ENCODE measurements around the gene ZFP1. TPM values are rescaled to one million over a fixed set of nuclear protein-coding genes. Genes with fewer than 3 reads are reported as not detected.
A peak's percentile ranks its signal among the peaks of the same experiment; 100 is the strongest.
"Not testable (repeated sequence)": the region's sequence is repeated elsewhere in the genome, so short reads cannot be mapped to it uniquely, and the experiment has no call there.

Gene ZFP1
- total RNA-seq, 1 donor, result 16.2 TPM

DNA sequence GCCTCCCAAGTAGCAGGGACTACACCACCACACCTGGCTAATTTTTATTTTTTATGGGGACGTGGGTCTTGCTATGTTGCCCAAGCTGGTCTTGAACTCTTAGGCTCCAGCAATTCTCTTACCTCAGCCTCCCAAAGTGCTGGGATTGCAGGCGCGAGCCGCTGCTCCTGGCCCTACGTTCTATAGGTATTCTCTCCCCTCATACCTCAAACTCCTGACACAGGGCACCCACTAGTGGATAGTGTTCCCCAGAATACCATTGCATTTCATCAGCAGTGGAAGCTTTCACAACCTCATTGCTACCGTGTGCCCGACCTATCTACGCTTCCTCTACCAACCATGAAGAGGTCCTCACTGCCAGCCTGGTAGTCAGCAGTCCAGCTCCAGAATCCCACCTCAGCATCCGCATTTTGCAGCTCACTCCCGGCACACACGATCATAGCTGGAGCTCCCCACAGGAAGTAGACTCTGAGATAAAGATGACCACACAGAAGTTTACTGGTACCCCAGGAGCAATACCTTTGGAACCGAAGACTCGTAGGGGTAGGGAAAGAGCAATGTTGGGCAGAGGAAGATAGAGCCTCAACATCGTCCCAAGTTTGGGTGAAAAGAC lies 49.3 kb downstream of the ZFP1 start:
- no peak for DNase-seq (ENCODE audit: low read depth)
- H3K4me3 ChIP-seq (ENCODE audit: low read depth, low read length), result peak overlapping the region; percentile 53
- TF ChIP-seq, protein P1, sequence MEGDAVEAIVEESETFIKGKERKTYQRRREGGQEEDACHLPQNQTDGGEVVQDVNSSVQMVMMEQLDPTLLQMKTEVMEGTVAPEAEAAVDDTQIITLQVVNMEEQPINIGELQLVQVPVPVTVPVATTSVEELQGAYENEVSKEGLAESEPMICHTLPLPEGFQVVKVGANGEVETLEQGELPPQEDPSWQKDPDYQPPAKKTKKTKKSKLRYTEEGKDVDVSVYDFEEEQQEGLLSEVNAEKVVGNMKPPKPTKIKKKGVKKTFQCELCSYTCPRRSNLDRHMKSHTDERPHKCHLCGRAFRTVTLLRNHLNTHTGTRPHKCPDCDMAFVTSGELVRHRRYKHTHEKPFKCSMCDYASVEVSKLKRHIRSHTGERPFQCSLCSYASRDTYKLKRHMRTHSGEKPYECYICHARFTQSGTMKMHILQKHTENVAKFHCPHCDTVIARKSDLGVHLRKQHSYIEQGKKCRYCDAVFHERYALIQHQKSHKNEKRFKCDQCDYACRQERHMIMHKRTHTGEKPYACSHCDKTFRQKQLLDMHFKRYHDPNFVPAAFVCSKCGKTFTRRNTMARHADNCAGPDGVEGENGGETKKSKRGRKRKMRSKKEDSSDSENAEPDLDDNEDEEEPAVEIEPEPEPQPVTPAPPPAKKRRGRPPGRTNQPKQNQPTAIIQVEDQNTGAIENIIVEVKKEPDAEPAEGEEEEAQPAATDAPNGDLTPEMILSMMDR (IDR thresholded peaks at IDR 0.05; ENCODE audit: insufficient read depth, low read length), result no peak

DNA sequence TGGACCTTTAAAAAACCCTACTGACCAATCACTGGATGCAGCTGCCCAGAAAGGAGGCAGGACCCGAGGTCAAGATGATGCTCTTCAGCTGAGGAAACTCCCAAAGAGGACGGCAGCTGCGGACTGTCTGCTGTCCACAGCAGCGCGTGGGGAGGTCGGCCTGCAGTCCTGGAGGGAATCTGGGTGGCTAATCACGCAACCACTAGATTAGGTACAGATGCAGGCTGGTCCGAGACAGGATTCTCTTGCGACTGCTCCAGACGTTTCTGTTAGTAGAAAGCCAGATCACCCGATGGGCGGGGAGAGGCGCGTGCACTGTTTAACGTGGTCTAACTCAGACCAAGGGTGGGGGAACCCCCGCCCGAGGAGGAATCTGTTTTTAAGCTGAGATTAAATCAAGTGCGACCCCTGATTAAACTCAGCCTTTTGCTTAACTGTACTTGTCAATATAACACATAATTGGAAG lies 49.8 kb downstream of the ZFP1 start:
- DNase-seq (ENCODE audit: low read depth), result peak; percentile 86
- peak overlapping the region; percentile 53 for H3K4me3 ChIP-seq (ENCODE audit: low read depth, low read length)
- TF ChIP-seq, protein P1 (IDR thresholded peaks at IDR 0.05; ENCODE audit: insufficient read depth, low read length), result no peak

DNA sequence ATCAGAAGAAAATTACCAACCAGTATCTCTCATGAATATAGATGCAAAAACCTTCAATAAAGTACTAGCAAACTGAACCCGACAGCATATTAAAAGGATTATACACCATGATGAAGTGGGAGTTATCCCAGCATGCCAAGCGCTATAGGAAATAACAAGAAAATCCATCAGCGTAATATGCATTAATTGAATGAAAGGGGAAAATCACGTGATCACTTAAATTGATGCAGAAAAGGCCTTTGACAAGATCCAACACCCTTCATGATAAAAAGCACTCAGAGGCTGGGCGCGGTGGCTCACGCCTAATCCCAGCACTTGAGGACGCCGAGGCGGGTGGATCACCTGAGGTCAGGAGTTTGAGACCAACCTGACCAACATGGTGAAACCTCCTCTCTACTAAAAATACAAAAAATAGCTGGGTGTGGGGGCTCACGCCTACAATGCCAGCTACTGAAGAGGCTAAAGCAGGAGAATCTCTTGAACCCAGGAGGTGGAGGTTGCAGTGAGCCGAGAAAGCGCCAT lies 53.8 kb downstream of the ZFP1 start:
- no peak for DNase-seq (ENCODE audit: low read depth)

DNA sequence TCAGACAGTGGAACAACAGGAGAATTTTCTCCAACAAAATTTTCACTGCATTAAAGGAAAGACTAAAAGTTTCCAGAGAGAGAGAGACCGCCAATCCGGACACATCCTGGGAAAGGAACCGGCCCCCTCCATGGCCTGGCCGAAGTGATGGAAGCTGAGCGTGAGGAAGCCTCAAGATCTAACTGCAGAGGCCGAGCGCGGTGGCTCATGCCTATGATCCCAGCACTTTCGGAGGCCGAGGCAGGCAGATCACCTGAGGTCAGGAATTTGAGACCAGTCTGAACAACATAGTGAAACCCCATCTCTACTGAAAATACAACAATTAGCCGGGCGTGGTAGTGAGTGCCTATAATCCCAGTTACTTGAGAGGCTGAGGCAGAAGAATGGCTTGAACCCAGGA lies 54.8 kb downstream of the ZFP1 start:
- TF ChIP-seq, protein P1 (IDR thresholded peaks at IDR 0.05; ENCODE audit: insufficient read depth, low read length), result no peak
- no peak for DNase-seq (ENCODE audit: low read depth)
- H3K4me3 ChIP-seq (ENCODE audit: low read depth, low read length), result no peak overlapping the region

More for the DNA sequence above, 53.8 kb downstream of the ZFP1 start:
- TF ChIP-seq, protein P1 (IDR thresholded peaks at IDR 0.05; ENCODE audit: insufficient read depth, low read length), result no peak
- H3K4me3 ChIP-seq (ENCODE audit: low read depth, low read length), result no peak overlapping the region

DNA sequence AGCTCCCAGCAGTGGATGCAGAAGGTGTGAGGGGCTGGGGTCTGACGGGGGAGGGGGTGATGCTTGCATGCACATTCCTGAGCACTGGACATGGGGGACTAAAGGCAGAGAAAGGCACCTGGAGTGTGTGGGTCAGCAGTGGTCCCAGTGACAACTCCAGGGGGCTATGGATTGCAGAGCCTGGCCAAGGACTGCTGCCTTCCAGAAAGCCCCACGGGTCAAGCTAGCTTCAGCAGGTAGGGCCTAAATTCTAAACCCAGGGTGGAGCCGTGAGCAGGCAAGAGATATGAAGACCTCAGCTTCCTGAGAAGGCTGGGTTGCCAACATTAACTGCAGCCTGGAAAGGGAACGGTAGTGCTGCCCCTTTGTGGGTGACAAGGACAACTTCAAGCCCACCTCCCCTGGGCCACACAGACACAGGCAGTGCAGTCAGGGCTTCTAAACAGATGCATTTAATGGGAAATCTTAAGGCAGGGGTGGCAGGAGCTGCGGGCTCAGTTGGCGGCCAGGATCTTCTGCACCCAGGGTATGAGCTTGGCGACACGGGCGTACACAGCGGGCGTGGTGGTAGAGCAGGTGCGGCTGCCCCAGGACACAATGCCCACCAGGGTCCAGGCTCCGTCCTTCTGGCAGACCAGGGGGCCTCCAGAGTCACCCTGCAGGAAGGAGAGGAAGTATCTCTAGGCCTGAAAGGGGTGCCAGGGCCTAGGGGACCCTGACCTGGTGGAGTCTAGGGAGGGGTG lies 55.5 kb downstream of the ZFP1 start:
- TF ChIP-seq, protein P1 (IDR thresholded peaks at IDR 0.05; ENCODE audit: insufficient read depth, low read length), result no peak
- no peak overlapping the region for H3K4me3 ChIP-seq (ENCODE audit: low read depth, low read length)
- no peak for DNase-seq (ENCODE audit: low read depth)

DNA sequence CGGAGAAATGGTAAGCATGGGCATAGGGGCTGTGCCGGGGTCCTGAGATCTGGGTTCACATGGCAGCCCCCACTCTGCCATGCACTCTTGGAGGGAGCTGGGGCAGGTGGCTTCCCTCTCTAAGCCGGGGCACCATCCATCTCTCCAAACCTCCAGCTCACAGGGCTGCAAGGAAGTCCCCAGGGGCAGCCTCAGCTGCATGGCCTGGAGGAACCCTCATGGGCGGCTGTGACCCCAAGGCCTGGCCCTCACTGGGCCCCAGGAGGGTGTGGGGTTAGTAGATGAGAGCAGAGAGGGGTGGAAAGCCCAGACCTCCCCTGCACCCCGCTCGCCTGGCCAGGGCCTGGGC lies 56.1 kb downstream of the ZFP1 start:
- TF ChIP-seq, protein P1 (IDR thresholded peaks at IDR 0.05; ENCODE audit: insufficient read depth, low read length), result no peak
- no peak overlapping the region for H3K4me3 ChIP-seq (ENCODE audit: low read depth, low read length)
- no peak for DNase-seq (ENCODE audit: low read depth)

DNA sequence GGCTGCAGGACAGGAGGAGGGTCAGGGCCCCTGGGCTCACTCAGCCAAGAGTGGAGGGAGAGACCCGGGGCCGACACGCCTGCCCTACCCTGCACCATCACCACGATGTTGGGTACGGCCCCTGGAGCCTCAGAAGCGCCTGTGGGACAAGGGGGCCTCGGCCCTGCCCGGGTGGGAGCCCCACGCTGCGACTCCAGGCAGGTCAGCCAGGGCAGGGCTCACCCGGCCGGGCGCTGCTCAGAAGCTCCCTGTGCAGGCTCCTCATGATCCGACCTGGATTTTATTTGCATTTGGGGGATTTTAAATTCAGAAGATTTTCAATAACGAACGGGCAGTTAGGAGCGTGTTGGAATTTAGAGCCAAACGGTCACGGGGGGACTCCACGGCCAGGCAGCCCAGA lies 56.6 kb downstream of the ZFP1 start:
- DNase-seq (ENCODE audit: low read depth); H3K4me3 ChIP-seq (ENCODE audit: low read depth, low read length): not testable (repeated sequence)

DNA sequence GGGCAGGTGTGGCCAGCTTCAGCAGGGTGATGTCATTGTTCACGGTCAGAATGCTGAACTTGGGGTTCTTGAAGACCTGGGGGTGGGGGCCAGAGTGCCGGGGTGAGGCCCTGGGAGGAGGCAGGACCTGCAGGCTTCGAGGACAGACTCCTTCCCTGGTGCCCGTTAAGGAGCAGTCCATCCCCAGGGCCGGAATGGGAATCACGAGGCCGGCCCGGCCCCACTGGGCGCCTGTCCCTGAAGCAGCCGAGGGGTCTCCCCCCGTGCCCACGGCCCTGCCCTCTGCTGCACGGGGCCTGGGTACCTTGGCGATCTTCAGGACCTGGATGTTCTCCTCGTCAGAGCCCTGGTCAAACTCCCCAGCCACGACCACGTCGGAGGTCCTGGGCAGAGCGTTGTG lies 57.1 kb downstream of the ZFP1 start:
- DNase-seq (ENCODE audit: low read depth); H3K4me3 ChIP-seq (ENCODE audit: low read depth, low read length): not testable (repeated sequence)

DNA sequence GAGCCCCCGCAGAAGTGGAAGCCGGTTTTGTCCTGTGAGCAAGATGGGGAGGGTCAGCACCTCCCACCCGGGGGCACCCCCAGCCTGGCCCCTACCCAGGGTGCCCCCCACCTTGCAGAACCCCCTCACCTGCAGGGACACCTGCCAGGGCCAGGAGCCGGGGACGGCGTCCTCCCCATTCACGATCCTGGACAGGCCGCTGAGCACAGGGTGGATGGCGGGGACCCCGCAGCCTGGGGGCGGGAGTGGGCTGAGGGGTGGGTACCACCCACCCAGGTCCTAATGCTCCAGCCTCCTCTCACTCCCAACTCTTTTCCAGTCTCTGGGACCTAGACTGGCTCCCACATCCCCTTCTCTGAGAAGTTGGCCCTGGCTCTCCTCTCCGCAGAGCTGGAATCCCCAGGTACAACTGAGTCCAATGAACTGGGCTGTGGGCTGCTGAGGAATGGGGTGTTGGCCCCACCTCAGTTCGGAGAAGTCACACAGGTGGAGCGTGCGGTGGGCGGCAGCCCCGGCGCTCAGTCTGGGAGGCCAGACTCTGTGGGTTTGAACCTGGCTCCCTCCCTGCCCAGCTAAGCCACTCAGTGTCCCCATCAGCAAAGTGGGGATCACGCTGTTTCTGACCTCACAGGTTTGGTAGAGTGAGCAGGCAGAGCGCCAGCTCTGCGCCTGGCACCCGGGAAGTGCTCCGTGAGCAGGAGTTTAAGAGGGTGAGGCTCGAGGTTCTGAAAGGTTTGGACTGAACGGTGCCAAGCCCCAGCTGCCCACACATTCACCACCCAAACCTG lies 57.8 kb downstream of the ZFP1 start:
- H3K4me3 ChIP-seq (ENCODE audit: low read depth, low read length); DNase-seq (ENCODE audit: low read depth): not testable (repeated sequence)
